Right ventricle myocardium superior (tissue), 1 donor: ENCODE results near the gene NRXN3. TPM values are rescaled to one million over a fixed set of nuclear protein-coding genes. Genes with fewer than 3 reads are reported as not detected.

Experiments
- ATAC-seq: fragments of 200-7000 bp; cut with Tn5 transposase; one replicate; pipeline ENCODE4 v1.9.1; 2020; ENCODE audit warnings: mild to moderate bottlenecking; ENCODE audit not compliant: poor library complexity
- DNase-seq: peaks from one replicate; pipeline ENCODE4 v3.0.0-alpha.2; 2020
- intact Hi-C: fragments of 100-400 bp; cut with DNase I; formaldehyde crosslinking; loops from one replicate; pipeline ENCODE4 v1.11.2; 2022
- total RNA-seq: library from RNA; stranded (reverse); fragmentation: NEBNext Ultra II Directional; extraction: Animal tissue kit (Norgen Biotek cat#: 25700); gene quantifications from one replicate; pipeline ENCODE4 v1.2.1, GENCODE V29; 2021
- donor health status: DM: no; HTN: yes; CAD: no; lungs with severe emphysema.

The NRXN3 gene
- total RNA-seq, 1 donor from 2014 or later = 1.3 TPM

DNA sequence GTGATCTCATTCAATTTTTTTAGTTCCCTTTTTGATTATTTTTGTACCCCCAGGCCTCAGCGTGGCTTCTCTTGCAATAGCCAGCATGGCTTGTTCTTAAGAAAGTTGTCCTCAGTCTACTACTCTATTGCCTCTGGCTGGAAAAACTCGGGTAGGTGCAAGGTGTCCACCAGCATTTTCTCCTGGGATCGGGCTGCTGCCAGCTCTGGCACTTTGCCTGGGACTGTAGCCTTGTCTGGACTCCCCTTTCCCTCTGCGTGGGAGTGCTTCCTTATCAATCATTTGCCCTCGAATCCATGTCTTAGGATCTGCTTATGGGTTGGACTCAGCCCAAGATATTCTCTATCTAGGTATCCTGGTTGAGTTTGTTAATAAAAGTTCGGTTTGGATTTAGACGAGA is 1267.8 kb downstream of the NRXN3 start:
- no peak for DNase-seq
- no peak for ATAC-seq

DNA sequence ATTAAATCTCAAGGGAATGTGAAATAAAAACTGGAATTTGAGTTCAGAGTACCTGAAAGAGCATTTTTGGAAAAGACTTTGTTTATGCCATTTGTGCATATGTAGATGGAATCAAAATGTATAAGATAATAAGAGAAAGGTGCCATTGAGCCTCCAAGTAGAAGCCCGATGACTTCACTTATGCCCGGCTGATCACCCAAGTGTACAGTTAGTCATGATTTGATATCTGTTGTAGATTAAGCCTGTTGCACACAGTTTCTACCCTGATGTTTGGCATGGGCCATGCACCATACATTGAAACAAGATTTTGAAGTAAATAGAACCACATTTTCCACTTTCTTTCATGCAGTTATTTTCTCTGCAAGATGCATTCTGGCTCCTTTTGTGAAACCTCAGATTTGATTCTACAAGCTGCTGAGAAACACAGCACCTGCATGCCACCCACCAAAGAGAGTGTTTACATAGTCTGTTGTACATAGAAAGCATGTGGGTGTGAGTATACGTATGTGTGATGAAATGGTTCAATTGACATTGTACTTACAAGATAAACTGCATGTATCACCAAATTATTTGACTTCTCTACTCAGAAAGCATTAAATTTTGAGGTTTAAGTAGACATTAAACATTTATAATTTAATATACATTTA is 1268.6 kb downstream of the NRXN3 start:
- intact Hi-C loops = no loop called here
- DNase-seq (no peak), ATAC-seq (no peak)

More for the DNA sequence above, 1267.8 kb downstream of the NRXN3 start:
- intact Hi-C loops = no loop called here

DNA sequence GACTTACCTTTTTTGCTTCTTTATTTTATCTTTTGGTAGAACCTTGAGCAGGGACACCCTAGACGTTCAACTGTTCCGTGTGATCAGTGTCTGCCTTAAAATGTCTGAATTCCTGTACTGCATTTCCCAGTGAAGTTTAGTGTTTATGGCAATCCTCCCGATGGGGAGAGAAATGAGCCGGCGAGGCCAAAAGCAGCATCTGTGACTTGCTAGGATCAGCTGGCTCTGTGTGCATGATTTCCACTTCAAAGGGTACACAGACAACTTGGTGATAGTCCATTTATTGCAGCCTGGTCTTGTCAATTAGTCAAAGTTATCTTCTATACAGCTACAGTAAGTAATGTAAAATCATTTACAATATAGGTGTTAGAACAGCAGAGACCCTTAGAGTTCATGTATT is 1272.6 kb downstream of the NRXN3 start:
- DNase-seq (no peak), ATAC-seq (no peak)
- intact Hi-C loops = no loop called here

DNA sequence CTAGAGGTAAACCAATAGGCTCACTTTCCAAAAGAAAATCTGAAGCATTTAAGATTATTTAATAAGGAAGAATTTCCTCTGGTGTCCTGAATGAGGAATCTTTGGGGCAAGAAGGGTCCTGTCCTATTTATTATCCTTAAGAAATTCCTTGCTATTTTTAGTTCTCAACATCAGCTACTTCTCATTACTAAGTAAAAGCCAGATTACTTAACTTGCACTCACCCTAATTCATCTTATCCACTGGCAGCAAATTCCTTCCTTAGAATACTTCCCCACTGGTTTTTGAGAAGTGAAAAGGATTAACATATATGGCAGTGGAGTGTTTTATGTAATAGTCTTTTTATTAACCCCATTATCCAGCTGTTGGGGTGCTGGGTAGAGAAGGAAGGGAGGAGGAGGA is 1273.4 kb downstream of the NRXN3 start:
- intact Hi-C loops = no loop called here
- no peak for ATAC-seq
- no peak for DNase-seq

DNA sequence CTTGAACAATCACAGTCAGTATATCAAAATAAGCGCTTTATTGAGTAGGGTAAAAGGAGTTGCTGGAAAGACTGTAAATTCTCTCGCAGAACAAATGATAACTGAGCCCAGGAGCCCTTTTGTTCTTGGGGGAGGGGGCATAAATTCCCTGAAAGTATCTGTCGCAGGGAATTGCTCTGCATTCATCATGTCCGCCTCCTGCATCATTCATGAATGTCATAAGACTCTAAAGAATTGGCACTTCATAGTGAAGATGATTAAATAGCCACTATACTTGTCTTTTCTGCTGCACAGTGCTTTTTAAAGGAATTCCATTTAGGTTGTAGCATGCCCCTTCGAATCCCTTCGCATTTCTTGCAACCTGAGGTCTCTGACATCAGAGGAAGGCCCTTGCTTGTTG is 1278.8 kb downstream of the NRXN3 start:
- DNase-seq (no peak), ATAC-seq (no peak)
- intact Hi-C loops = no loop called here

DNA sequence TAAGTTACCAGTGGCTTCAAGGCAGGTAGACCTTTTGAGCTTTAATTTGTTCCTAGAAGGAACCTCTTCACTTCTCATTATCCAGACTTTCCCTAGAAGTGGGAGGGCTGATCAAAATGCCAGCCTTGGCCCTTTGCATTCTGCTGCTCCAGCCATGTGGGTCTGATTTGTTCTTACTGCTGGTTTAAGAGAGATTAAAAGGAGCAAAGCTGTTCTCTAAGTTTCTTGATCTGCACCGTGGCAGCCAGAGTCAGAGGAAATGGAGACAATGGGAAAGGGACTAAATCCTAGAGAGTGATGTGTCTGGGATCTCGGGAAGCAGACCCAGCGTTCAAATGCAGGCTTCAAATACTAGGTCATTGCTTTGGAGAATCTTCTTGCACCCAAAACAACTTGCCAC is 1281.4 kb downstream of the NRXN3 start:
- intact Hi-C loops = no loop called here
- DNase-seq = no peak
- no peak for ATAC-seq

DNA sequence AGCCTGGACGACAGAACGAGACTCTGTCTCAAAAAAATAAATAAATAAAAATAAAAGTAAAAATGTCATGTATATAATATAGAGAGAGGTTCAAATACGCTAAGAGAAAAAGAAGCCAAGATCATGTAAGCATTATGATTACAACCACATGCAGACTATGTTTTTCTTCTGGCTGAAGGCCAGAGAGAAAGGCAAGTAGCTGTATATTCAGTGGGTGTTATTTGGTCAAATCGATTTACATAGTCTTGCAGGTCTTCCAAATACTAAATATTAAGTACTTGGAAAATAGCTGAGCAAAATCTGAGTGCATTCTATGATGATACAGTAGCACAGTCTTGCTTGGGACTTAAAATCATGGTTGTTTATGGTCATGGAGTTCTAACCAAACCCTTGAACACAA is 1283.1 kb downstream of the NRXN3 start:
- ATAC-seq (no peak), DNase-seq (no peak)
- intact Hi-C loops = no loop called here

DNA sequence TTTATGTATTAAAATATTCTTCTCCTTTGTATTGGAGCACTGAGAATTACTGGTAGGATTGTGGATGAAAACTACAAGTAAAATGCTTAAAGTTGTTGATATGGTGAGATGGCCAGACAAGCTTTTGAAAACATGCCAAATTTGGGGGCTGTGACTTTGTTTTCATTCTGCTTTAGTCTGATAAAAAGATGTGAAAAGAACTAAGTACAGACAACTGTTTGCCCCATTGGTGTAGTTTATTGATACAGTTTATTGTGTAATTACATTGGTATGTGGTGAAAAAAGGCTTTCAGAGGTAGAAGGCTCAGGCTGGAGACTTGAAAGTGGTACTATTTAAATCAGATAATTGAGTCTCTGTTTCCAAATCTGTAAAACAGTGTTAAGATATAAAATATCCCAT is 1294.3 kb downstream of the NRXN3 start:
- DNase-seq (no peak), ATAC-seq (no peak)
- intact Hi-C loops = no loop called here

DNA sequence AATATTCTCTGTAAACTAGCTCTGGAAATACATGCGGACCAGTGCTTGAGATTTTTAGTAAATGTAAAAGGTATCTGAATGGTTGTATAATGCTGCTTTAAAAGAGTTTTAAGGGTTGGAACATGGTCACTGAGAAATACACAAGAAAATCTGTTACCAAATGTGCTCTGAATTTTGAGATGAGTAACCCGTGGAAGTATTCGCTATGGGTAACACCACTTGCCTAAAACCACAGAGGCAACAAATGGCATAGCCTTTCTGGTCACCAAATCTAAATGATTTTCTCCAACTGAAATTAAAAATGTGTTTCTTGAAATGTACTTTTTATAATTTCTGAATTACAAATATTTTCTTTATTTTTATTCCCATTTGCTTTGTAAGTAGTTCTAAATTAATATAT is 1295.5 kb downstream of the NRXN3 start:
- intact Hi-C loops = no loop called here
- ATAC-seq = no peak
- no peak for DNase-seq

DNA sequence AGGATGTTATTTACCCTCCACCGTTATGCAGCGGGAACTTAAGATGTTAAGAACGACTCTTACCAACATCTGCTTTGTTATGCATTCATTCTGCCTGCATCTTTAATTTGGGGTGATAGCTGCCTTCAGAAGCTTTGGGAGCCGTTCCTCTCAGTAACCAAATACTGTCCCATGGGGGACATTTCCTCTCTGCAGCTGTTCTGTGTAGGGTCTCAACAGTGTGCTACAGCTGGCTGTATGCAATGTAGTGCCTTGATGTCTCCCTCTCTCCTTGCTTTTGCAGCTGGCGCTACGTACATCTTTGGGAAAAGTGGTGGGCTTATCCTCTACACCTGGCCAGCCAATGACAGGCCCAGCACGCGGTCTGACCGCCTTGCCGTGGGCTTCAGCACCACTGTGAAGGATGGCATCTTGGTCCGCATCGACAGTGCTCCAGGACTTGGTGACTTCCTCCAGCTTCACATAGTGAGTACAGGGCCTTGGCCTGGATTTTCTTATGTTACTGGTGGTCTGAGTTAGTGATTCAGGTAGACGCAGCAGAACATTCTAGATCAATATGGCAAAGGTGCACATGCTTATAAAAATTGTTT is 1296.9 kb downstream of the NRXN3 start:
- intact Hi-C loops = no loop called here
- no peak for ATAC-seq
- DNase-seq = no peak

DNA sequence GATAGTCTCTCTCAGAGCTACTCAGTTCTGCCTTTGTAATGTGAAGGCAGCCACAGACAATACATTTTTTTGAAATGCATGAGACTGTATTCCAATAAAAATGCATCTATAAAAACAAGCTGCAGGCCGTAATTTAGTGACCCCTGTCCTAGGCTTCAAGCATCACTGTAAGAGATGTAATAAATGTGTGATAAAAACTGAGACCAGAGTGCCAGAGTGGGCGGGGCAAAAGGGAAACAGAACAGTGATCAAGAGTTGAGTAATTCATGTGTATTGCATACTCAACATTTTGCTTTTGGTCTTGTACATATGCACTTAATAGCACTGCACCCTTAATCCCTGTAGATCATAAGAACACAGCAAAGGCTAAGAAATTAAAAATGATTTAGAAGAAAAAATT is 1297.7 kb downstream of the NRXN3 start:
- intact Hi-C loops = no loop called here
- DNase-seq (no peak), ATAC-seq (no peak)

DNA sequence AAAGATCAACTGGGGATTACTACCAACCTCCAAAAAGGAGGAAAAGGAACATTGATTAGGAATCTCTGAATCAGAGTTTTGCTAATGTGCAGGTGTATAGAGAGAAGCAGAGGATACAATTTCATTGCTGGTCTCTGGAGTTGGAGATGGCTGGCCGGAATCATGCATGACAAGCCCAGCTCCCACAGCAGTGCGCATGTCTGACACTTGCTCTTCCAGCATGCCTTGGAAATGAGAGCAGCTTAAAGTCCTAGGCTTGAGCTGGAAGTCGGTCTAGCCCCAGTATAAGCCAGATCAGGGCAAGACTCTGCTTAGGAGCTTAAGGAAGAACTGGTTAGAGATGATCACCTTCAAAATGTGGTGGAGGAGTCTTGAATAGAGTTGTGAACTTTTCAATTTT is 1298.3 kb downstream of the NRXN3 start:
- intact Hi-C loops = no loop called here
- DNase-seq = no peak
- ATAC-seq = no peak

DNA sequence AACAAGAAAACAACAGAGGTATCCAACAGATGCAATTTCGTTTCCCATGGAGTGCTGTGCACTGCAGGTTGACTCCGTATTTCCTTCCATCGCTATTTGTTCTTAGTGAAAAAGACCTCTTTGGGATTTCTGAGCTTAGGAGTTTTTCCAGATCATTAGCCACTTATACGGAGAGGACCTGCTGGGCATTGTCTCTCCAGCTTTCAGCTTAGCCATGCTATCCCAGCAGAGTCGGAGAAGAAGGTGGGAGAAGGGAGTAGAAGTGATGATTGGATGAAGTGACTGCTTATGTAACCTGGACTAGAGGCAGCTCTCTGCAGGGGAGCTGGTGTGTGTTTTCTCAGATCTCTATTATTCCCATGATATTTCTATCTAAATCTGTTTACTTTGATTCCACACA is 1303.5 kb downstream of the NRXN3 start:
- ATAC-seq = no peak
- no peak for DNase-seq
- intact Hi-C loops = no loop called here

DNA sequence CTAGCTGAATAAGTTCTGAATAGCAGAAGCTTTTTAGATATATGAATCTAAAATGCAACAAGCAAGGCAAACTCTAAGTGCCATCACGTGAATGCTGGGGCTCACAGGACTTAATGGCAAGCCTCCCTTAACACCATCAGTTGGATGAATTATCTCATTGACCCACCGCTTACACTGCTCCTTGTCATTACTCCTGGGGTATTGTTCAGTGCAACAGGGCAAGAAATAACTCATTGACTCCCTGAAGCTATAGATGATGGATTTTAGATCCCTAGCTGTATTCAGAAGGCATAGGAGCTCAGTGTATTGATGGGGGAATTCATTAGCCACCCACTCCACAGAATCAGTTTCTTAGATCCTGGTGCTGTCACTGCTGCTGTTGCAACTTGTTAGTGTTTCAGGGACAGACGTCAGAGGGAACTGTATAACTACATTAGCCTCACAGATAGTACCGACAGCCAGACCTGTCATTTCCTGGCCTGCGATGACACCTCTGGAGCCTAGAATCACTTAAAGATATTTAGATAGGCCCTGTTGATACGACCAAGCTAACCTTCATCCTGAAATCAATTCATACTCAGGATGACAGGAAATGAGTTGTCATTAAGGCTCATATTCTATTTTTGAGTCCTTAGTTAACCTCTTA is 1305.8 kb downstream of the NRXN3 start:
- ATAC-seq = no peak
- DNase-seq = no peak
- intact Hi-C loops = no loop called here

DNA sequence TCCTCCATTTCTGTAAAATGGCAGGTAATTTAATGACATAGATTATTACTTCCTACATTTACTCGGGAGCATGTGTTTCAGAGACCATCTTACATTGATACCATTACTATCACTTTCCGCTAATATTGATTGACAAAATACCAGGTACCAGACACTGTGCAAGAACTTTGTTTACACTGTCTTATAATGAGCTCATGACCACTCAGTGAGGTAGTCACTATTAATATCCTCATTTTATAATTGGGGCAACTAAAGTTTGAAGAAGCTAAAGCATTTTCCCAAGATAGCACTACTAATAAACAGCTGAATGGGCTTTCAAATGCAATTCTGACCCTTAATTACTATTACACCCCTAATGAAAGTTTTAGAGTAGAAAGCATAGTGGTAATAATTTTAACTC is 1306.4 kb downstream of the NRXN3 start:
- DNase-seq (no peak), ATAC-seq (no peak)
- intact Hi-C loops = no loop called here

DNA sequence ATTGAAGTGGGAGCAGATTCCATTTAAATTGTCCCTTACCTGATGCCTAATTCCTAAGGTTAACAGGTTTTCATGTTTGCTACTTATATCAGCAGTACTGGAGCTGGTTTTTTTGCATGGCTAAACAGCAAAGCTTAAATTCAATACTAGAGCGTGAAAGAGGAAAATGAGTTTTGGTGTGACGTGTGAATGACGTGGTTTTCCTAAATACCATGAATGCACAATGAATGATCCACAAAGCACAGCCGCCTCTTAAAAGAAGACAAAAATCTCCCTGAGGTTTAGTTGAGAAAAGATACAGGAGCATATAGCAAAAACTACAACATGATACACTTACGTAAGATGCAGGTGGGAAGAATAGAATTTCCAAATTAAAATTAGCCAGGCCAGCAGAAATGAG is 1310.0 kb downstream of the NRXN3 start:
- no peak for ATAC-seq
- intact Hi-C loops = no loop called here
- no peak for DNase-seq

DNA sequence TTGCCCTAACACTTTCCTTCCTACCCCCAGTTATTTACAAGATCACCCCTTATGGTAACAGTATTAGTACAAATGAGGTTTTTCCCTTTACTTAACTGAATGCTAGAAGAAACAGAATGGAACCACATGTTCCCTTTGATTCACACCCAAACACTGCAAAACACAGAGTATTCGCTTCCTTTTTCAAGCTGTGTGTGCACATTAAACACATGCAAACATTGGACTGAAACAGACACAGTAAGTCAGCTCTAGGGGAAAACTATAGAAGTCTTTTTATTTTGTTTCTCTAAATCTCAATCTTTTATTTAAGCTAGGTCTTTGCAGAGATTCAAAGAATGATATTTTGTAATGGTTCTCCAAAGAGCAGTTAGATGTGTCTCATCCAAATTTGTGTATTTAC is 1312.7 kb downstream of the NRXN3 start:
- intact Hi-C loops = no loop called here
- no peak for DNase-seq
- no peak for ATAC-seq

DNA sequence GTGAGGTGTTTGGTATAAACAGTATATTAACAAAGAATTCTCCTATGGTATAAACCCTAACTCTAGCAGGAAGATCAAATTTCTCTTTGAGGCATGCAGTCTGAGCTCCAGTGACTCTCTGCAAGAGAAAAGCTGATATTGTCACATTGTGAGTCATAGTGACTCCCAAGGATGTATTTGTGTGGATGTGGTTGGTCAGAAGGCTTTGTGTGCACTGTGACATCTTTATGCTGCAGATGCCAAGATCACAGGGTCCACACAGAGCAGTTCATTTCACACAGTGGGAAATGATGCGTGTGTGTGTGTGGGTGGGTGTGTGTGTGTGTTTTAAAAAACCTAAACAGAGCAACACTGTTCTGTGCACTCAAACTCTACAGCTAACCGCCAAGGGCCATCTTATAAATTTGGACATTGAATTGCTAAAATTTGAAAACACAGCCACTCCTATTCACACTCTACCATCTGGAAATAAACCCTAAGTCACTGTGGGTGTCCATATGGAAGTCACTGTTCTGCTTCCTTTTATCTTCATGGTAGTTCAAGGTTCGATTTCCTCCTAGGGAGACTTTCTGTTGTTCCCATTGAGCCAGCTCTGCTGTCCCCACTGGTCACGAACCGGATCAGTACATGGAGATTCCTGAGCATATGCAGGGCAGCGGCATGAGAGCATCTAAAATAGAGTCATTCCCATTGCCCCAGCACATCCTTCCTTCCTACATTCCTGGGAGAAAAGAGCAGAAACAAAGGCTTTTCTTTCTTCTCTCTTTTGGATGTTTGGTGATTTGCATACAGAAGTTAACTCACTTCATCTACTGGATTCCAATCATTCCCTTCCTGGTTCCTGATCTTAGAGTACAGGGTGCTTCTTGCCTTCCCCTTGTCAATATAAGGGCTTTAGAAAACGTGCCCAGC is 1313.6 kb downstream of the NRXN3 start:
- no peak for ATAC-seq
- intact Hi-C loops = no loop called here
- no peak for DNase-seq

DNA sequence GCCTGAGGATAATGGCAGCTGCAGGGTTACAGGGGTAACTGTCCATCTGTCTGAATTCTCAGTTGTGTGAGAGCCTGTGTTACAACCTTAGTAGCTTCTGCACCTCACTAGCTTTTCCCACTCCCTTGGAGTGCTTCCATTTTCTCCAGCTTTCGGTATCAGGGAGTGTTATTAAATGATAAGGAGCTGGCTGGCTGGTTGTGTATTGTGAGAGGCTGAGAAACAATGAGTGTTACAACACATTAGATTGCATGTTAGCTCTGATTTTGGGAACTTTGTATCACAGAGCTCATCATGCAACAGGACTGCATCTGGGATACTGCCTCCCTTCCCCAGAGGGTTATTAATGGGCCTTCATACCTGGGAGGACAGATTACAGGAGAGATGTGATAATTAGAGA is 1317.5 kb downstream of the NRXN3 start:
- intact Hi-C loops = no loop called here
- no peak for ATAC-seq
- no peak for DNase-seq

DNA sequence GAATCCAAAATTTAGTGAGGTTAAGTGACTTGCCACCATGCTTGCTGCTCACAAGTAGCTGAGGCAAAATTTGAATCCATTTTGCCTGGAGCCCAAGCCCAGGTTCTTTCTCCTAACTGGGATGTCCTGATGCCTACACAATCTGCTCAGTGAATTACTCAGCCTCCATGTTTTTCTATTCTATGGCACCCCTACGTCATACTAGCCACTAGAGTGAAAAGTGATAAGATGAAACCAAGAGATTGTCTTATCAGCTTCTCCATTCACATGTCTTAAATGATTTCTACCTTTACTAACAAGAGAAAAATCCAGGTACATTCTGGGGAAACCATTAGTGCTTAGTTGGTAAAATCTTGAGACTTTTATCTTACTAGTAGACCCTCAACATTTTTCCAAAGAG is 1321.0 kb downstream of the NRXN3 start:
- intact Hi-C loops = no loop called here
- ATAC-seq (no peak), DNase-seq (no peak)
